SK-N-DZ (cell line): ENCODE measurements around the gene PDCD1.
"Not testable (repeated sequence)": the region's sequence is repeated elsewhere in the genome, so short reads cannot be mapped to it uniquely, and the experiment has no call there.

ENCODE experiments used
- DNase-seq: peaks from one replicate; pipeline ENCODE4 v3.0.0-alpha.2; 2015; ENCODE audit warnings: low spot score

Gene PDCD1

GRCh38 chr2:241801611-241802420 is 56.9 kb downstream of the PDCD1 start:
- DNase-seq: peak; percentile 78

GRCh38 chr2:241800198-241800903 is 58.3 kb downstream of the PDCD1 start:
- DNase-seq: not testable (repeated sequence)
